Stimulated activated CD8-positive, alpha-beta memory T cell treated with anti-CD3 and anti-CD28 coated beads, Interleukin-12 subunit alpha, Interleukin-12 subunit beta, amount 100 ng/mL, for 24 hours (primary cell): ENCODE results near the gene XRN2.

Experiments used
- DNase-seq: peaks from one replicate; pipeline ENCODE4 v3.0.0-alpha.2; 2020; ENCODE audit errors: extremely low read depth

The XRN2 gene

DNA sequence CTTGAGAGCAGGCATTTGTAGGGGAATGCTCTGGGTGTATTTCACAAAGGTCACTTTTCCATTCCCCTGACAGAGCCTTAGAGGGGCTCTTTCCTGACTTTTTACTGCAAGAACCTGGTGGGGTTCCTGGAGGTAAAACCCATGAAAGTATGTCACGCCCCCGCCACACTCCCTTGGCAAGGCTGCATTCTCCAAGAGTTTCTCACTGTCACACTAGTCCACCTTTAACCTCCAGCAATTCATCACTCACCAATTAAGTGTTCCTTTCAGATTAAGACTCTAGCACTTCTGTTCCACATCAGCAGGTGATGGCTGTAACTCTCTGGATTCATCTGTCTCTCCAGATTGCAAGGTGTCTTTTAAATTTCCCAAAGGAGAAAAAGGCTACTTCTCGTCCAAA lies 126.9 kb downstream of the XRN2 start:
- DNase-seq = no peak

DNA sequence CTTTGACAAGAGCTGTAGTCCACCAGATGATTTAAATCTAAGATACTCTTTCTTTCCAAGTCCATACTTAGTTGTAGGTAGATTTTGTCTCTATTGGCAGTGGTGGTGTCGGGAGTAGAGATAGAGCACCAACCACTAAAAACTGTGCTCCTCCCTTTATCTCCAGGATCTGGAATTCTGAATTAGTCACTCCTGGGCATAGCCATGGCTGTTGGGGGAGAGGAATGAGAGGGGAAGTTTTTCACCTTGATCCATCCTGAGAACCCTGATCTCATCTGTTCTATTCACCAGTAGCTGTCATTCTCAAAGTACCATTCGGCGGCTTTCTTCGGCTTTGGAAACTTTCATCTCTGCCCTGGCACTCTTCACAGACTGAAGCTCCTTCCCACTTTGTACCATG lies 129.8 kb downstream of the XRN2 start:
- no peak for DNase-seq

DNA sequence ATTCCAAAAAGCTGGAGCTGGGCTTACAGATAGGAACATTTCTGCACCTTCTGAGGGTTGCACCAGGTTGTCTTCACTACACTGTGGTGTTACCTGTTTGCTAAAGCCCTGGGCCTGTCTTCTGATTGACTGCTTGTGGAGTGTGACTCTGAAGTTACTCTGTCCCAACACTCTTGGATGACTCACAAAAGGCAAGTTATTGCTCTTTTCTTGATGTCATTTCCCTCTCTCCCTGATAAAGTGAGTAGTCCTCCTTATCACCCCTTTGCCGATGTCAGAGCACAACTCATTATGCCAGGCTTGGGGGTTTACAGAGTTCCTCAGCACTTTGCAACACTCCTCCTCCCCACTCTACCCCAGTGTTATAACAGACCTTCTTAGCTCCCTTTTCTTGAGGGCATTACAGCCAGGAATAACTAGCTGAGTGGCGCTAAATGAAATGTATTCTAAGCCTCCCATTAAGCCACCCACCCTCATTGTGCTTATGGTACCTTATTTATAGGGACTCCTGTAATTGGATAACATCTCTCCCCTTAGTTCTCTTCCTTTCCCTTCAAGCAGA lies 130.3 kb downstream of the XRN2 start:
- no peak for DNase-seq

DNA sequence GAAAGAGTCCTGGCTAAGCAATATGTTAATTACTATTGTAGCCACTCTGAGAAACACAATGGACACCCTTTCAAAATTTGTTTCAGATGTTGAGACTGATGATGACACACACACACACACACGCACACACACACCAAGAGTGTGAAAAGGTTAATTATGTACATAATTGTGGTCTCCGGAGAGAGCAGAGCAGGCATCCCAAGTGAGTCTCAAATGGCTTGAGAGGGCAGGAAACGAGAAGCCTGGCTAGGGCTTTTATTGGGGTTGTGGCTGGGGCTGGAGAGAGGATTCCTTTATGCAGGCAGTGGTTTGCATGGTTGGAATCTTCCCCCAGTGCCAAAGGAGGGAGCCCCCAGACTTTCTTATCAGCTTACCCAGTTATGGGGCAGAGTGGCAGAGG lies 132.4 kb downstream of the XRN2 start:
- no peak for DNase-seq

DNA sequence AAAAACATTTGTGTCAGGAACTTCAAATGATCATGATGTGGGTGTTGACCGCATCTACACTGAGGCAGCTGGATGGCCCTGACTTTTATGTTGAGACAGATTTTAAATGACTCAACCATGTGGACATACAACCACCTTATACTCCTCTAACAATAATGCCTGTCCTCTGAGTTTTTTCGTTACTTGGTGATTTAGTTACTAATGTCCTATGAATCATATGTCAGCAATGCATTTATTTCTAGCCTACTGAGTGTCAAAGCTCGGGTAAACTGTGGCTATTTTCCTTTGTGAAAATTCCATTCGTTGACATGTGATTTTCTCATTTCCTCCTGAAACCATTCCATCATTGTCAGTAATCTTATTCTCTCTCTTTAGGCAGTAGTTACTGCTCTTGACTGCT lies 133.1 kb downstream of the XRN2 start:
- DNase-seq = no peak

DNA sequence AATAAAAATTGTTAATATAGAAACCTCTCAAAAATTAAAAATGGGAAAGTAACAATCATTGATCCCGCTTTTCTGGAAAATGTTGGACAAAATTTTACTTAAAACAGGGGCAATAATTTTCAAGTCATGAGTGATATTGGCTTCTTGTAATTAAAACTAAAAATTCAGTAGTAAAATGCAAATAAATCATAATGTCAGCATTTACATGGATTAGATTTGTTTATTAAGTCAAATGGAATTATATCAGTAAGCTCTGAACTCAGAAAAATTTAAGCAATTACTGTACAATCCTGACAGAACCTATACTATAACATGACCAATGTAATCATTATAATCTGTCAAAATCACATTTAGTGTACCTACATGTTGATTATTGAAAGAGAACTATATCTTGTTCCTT lies 134.1 kb downstream of the XRN2 start:
- no peak for DNase-seq

DNA sequence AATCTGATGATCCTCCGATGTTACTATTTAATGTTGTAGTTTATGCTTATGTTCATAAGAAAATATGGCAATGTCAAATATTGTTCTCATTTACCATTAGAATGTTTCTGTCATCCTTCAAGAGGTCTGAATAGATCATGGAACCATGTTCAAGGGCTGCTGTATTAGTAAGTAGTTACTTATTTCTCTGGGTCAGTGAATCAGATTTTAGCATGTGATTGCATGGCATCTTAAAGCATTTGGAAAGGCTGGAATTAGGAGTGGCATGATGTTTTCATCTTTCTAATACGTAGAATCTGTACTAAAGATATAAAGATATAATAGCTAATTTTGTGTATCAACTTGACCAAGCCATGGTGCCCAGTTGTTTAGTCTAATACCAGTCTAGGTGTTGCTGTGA lies 134.7 kb downstream of the XRN2 start:
- no peak for DNase-seq
